ENCODE results near the gene PDE1C.
"Not testable (repeated sequence)": the region's sequence is repeated elsewhere in the genome, so short reads cannot be mapped to it uniquely, and the experiment has no call there.

The PDE1C gene

GRCh38 chr7:32042900-32043299 is 27.3 kb downstream of the PDE1C start:
- DNase-seq: no peak

- DNase-seq: no peak
Measured at GRCh38 chr7:32039000-32039756, 31.0 kb downstream of the PDE1C start.

- DNase-seq: no peak
Measured at GRCh38 chr7:32037650-32038198, 32.5 kb downstream of the PDE1C start.

- no peak for DNase-seq
Measured at GRCh38 chr7:32036557-32036956, 33.6 kb downstream of the PDE1C start.

GRCh38 chr7:32034052-32034451 is 36.2 kb downstream of the PDE1C start:
- DNase-seq: peak; percentile 60

- DNase-seq: no peak
Measured at GRCh38 chr7:32033006-32033405, 37.2 kb downstream of the PDE1C start.

GRCh38 chr7:32032211-32032610 is 38.0 kb downstream of the PDE1C start:
- DNase-seq: no peak

GRCh38 chr7:32030904-32031692 is 39.1 kb downstream of the PDE1C start:
- no peak for DNase-seq

- no peak for DNase-seq
Measured at GRCh38 chr7:32026083-32026425, 44.2 kb downstream of the PDE1C start.

- DNase-seq: no peak
Measured at GRCh38 chr7:32025381-32026082, 44.7 kb downstream of the PDE1C start.

- DNase-seq: no peak
Measured at GRCh38 chr7:32023376-32023775, 46.8 kb downstream of the PDE1C start.

GRCh38 chr7:32022966-32023365 is 47.2 kb downstream of the PDE1C start:
- no peak for DNase-seq

GRCh38 chr7:32020551-32021159 is 49.6 kb downstream of the PDE1C start:
- no peak for DNase-seq

- DNase-seq: no peak
Measured at GRCh38 chr7:32018845-32019578, 51.2 kb downstream of the PDE1C start.

GRCh38 chr7:32015133-32015532 is 55.1 kb downstream of the PDE1C start:
- no peak for DNase-seq

GRCh38 chr7:32013471-32013870 is 56.7 kb downstream of the PDE1C start:
- not testable (repeated sequence) for DNase-seq

GRCh38 chr7:32005577-32005976 is 64.6 kb downstream of the PDE1C start:
- DNase-seq: no peak

- DNase-seq: no peak
Measured at GRCh38 chr7:32001948-32002347, 68.3 kb downstream of the PDE1C start.

GRCh38 chr7:31997423-31997822 is 72.8 kb downstream of the PDE1C start:
- DNase-seq: no peak

- DNase-seq: no peak
Measured at GRCh38 chr7:31995134-31995533, 75.1 kb downstream of the PDE1C start.

GRCh38 chr7:31991846-31992245 is 78.4 kb downstream of the PDE1C start:
- no peak for DNase-seq

- no peak for DNase-seq
Measured at GRCh38 chr7:31991406-31991805, 78.8 kb downstream of the PDE1C start.
